ENCODE measurements around the gene SPO11. TPM values are rescaled to one million over a fixed set of nuclear protein-coding genes. Genes with fewer than 3 reads are reported as not detected.

Gene SPO11
- total RNA-seq, 2 donors from 2014 or later: 2.6 TPM; not detected in 1

DNA sequence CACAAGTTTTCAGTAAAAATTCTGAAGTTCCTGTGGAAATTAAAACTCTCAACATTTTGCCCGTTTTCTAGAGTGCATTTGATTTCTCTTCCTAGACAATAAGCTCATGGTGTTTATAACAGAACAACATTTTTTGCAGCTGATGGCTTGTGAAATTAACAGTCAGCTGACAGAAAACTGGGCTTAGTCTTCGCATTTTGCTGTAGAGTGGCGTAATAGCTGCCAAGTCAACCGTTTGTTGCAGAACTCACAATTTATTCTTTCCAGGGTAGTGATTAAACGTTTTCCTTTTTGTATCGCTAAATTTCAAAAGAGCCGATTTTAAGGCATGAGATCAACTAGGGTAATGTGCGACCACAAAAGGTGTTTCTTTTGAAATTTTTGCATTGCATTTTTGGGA is 1.4 kb downstream of the SPO11 start:
- Histone ChIP-seq H3K4me1 (replicated peaks) (no peaks in the 10 kb centered on the region), H3K36me3 (no peaks in the 10 kb centered on the region), H3K4me3 (no peak overlapping the region), H3K9me3 (no peaks in the 10 kb centered on the region), H3K27me3 (replicated peaks; ENCODE audit: insufficient read depth) (no peaks in the 10 kb centered on the region), H3K27ac (no peak overlapping the region)
- DNase-seq (ENCODE audit: low spot score): no peak
- intact Hi-C loops (cut with DNase I): no loop called here
- TF ChIP-seq POLR2AphosphoS5 (IDR thresholded peaks at IDR 0.05): no peak
- TF ChIP-seq, protein P1, sequence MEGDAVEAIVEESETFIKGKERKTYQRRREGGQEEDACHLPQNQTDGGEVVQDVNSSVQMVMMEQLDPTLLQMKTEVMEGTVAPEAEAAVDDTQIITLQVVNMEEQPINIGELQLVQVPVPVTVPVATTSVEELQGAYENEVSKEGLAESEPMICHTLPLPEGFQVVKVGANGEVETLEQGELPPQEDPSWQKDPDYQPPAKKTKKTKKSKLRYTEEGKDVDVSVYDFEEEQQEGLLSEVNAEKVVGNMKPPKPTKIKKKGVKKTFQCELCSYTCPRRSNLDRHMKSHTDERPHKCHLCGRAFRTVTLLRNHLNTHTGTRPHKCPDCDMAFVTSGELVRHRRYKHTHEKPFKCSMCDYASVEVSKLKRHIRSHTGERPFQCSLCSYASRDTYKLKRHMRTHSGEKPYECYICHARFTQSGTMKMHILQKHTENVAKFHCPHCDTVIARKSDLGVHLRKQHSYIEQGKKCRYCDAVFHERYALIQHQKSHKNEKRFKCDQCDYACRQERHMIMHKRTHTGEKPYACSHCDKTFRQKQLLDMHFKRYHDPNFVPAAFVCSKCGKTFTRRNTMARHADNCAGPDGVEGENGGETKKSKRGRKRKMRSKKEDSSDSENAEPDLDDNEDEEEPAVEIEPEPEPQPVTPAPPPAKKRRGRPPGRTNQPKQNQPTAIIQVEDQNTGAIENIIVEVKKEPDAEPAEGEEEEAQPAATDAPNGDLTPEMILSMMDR (IDR thresholded peaks at IDR 0.05): no peak
- WGBS: 57% methylated on average over 8 of the region's 8 CpGs

GRCh38 chr20:57332105-57333089 is 2.8 kb downstream of the SPO11 start:
- H3K27ac ChIP-seq: no peak overlapping the region
- intact Hi-C loops (cut with DNase I): no loop called here
- DNase-seq (ENCODE audit: low spot score): no peak
- H3K4me1 ChIP-seq (replicated peaks): no peaks in the 10 kb centered on the region
- 38% methylated on average over 1 of the region's 1 CpG for WGBS
- TF ChIP-seq POLR2AphosphoS5 (IDR thresholded peaks at IDR 0.05): no peak
- TF ChIP-seq, protein P1 (IDR thresholded peaks at IDR 0.05): peak in 2 of 4 experiments; percentile 58 to 63
- no peaks in the 10 kb centered on the region for H3K36me3 ChIP-seq
- no peaks in the 10 kb centered on the region for H3K9me3 ChIP-seq
- H3K27me3 ChIP-seq (replicated peaks; ENCODE audit: insufficient read depth): no peaks in the 10 kb centered on the region
- no peak overlapping the region for H3K4me3 ChIP-seq

DNA sequence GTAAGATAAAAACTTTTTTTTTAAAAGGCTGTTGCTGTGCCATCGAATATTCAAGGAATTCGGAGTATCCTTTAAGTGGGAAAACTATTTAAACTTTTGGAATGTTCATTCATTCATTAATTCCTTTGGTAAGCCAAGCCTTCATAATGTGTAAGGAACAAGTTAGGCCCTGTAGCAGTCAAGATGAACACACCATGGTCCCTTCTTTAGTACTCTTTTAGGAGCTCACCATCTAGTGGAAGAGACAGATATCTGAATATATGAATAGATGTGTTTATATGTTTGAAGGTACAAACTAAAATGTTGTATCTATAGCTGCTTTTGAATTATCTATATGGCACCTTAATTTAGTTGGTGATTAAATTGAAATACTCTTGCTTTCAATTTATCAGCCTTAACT is 5.8 kb downstream of the SPO11 start:
- intact Hi-C loops (cut with DNase I): no loop called here
- Histone ChIP-seq H3K36me3 (no peaks in the 10 kb centered on the region), H3K27ac (no peak overlapping the region), H3K4me1 (replicated peaks) (no peaks in the 10 kb centered on the region), H3K9me3 (no peaks in the 10 kb centered on the region), H3K27me3 (replicated peaks; ENCODE audit: insufficient read depth) (no peaks in the 10 kb centered on the region), H3K4me3 (no peak overlapping the region)
- TF ChIP-seq POLR2AphosphoS5 (IDR thresholded peaks at IDR 0.05) (no peak), POLR2A (IDR thresholded peaks at IDR 0.05) (no peak)
- TF ChIP-seq, protein P1 (IDR thresholded peaks at IDR 0.05): peak in 1 of 4 experiments; percentile 26
- WGBS: 89% methylated on average over 2 of the region's 2 CpGs
- no peak for DNase-seq (ENCODE audit: low spot score)

DNA sequence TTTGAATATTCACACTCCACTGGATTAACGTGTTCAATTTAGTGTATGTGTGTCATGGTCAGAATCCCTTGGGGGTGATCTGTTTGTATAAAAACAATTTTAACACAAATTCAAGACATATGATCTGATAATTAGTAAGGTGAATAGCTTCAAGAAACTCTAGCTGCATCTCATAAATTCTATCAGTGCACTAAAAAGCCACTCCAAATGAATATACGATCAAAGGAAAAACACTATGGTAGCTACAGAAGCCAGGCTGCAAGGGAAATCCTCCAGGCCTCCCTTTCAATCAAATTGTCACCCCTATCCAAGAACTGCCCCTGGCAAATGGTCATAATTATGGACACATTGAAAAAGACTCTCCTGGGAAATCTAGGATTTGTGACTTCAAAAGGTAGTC is 12.1 kb downstream of the SPO11 start:
- Histone ChIP-seq H3K27ac (no peak overlapping the region), H3K9me3 (no peaks in the 10 kb centered on the region), H3K4me3 (no peak overlapping the region), H3K36me3 (no peaks in the 10 kb centered on the region), H3K4me1 (replicated peaks) (no peaks in the 10 kb centered on the region), H3K27me3 (replicated peaks; ENCODE audit: insufficient read depth) (no peaks in the 10 kb centered on the region)
- TF ChIP-seq POLR2A (IDR thresholded peaks at IDR 0.05) (no peak), POLR2AphosphoS5 (IDR thresholded peaks at IDR 0.05) (no peak)
- TF ChIP-seq, protein P1 (IDR thresholded peaks at IDR 0.05): no peak
- no peak for DNase-seq (ENCODE audit: low spot score)
- intact Hi-C loops (cut with DNase I): no loop called here
- 68% methylated on average over 2 of the region's 2 CpGs for WGBS

DNA sequence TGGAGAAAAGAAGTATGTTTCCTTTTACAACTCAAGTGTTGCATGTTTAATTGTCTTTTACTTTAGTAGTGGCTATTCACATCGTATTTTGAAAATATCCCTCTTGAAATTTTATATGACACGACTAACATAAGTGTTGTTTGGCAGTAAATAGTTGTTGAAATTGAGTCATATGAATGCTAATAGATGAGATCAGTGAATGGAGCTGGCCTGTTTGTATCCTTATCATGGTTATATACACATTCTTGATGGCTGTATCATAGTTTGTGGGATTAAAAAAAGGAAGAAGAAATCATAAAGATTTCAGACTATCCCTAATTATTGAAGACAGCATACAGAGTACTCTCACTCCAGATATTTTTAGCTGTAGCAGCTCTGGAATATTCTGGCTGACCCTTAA is 13.2 kb downstream of the SPO11 start:
- Histone ChIP-seq H3K4me1 (replicated peaks) (no peaks in the 10 kb centered on the region), H3K36me3 (no peaks in the 10 kb centered on the region), H3K4me3 (no peak overlapping the region), H3K9me3 (no peaks in the 10 kb centered on the region), H3K27ac (no peak overlapping the region), H3K27me3 (replicated peaks; ENCODE audit: insufficient read depth) (no peaks in the 10 kb centered on the region)
- TF ChIP-seq, protein P1 (IDR thresholded peaks at IDR 0.05): no peak
- TF ChIP-seq POLR2AphosphoS5 (IDR thresholded peaks at IDR 0.05) (no peak), POLR2A (IDR thresholded peaks at IDR 0.05) (no peak)
- DNase-seq (ENCODE audit: low spot score): no peak
- WGBS: 47% methylated on average over 2 of the region's 2 CpGs
- intact Hi-C loops (cut with DNase I): no loop called here

Data from prostate gland (tissue), 2 donors.